Peyer's patch (tissue), 4 donors: ENCODE data around the gene CELF2.

Source experiments
- POLR2A ChIP-seq, 2 donors: fragments of 450-650 bp; IDR thresholded peaks; one replicate each; pipeline ENCODE4 v1.5.1; 2017; ENCODE audit warnings: antibody characterized with exemption in 2 of 2, mild to moderate bottlenecking in 2 of 2, moderate library complexity in 2 of 2
- TF ChIP-seq, protein P1 (sequence below), 6 experiments: fragments of 450-650 bp in 4 of 6; fragments of 200-600 bp in 2 of 6; sonication (generic) in 1 of 6; IDR thresholded peaks; one replicate each; pipeline ENCODE4 v1.5.1; 2017 to 2019; ENCODE audit warnings: antibody characterized with exemption in 6 of 6, mild to moderate bottlenecking in 3 of 6, moderate library complexity in 1 of 6

DNA sequence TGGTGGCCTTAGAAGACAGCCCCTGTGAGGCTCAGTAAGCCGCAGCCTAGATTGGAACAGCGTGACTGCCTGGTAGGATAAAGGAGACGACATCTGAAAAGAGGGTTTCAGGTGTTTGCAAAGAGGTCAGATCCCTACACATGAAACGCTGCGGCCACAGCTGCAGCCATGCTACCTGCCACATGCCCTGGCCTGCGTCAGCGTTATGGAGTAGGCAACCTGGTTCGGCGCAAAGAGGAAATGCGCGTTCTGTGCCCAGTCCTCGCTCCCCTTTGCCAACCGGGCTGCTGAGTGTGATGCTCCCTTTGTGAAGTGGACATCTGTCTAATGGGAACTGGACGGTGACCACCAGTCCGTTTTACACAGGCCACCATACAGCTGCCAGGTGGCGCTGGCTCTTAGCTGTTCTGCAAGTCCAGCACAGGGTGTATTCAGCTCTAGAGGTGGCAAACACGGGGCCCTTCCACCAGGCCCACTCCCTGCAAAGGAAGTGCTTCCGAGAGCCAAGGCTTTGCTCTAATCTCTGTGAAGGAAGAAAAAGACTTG lies 160.3 kb downstream of the CELF2 start:
- TF ChIP-seq, protein P1, sequence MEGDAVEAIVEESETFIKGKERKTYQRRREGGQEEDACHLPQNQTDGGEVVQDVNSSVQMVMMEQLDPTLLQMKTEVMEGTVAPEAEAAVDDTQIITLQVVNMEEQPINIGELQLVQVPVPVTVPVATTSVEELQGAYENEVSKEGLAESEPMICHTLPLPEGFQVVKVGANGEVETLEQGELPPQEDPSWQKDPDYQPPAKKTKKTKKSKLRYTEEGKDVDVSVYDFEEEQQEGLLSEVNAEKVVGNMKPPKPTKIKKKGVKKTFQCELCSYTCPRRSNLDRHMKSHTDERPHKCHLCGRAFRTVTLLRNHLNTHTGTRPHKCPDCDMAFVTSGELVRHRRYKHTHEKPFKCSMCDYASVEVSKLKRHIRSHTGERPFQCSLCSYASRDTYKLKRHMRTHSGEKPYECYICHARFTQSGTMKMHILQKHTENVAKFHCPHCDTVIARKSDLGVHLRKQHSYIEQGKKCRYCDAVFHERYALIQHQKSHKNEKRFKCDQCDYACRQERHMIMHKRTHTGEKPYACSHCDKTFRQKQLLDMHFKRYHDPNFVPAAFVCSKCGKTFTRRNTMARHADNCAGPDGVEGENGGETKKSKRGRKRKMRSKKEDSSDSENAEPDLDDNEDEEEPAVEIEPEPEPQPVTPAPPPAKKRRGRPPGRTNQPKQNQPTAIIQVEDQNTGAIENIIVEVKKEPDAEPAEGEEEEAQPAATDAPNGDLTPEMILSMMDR (IDR thresholded peaks at IDR 0.05), result no peak
- TF ChIP-seq POLR2A (IDR thresholded peaks at IDR 0.05), result no peak
